Esophagus (tissue), 2 donors: ENCODE results near the gene MAST1. TPM values are rescaled to one million over a fixed set of nuclear protein-coding genes. Genes with fewer than 3 reads are reported as not detected.
"Not testable (repeated sequence)": the region's sequence is repeated elsewhere in the genome, so short reads cannot be mapped to it uniquely, and the experiment has no call there.

ENCODE experiments used
- H3K27ac ChIP-seq, 2 donors: one replicate each; pipeline ENCODE4 v1.5.1; 2013; ENCODE audit warnings: low read depth in 2 of 2, mild to moderate bottlenecking in 2 of 2, inconsistent platforms in 1 of 2, low read length in 1 of 2, moderate library complexity in 1 of 2
- H3K27me3 ChIP-seq, 2 donors: one replicate each; pipeline ENCODE4 v1.6.1; 2013; ENCODE audit warnings: low read length in 2 of 2, control low read depth in 1 of 2, mild to moderate bottlenecking in 1 of 2; ENCODE audit not compliant: insufficient read depth in 2 of 2, control insufficient read depth in 1 of 2
- H3K36me3 ChIP-seq, 2 donors: one replicate each; pipeline ENCODE4 v1.6.1; 2013; ENCODE audit warnings: low read length in 1 of 2; ENCODE audit not compliant: control insufficient read depth in 2 of 2, insufficient read depth in 2 of 2
- H3K4me1 ChIP-seq, 2 donors: one replicate each; pipeline ENCODE4 v1.6.1; 2013; ENCODE audit warnings: low read length in 1 of 2; ENCODE audit not compliant: control insufficient read depth in 2 of 2, insufficient read depth in 2 of 2
- H3K4me3 ChIP-seq, 2 donors: one replicate each; pipeline ENCODE4 v1.5.1; 2013; ENCODE audit warnings: low read length in 2 of 2, mild to moderate bottlenecking in 2 of 2, low read depth in 1 of 2, moderate library complexity in 1 of 2
- H3K9me3 ChIP-seq, 2 donors: one replicate each; pipeline ENCODE4 v1.6.1; 2013; ENCODE audit warnings: mild to moderate bottlenecking in 2 of 2, low read depth in 1 of 2, low read length in 1 of 2, moderate library complexity in 1 of 2; ENCODE audit not compliant: control insufficient read depth in 2 of 2, insufficient read depth in 1 of 2
- WGBS, 2 donors: extraction: QIAGEN DNeasy Blood & Tissue Kit; methylation state at CpG; one replicate each; pipeline ENCODE4 v1.1.7; 2013; 5-methylcytosine and 5-hydroxymethylcytosine counted together
- polyA plus RNA-seq, 2 donors: library from polyadenylated mRNA; stranded (reverse); fragments of 200-250 nt; gene quantifications; one replicate each; pipeline ENCODE4 v1.2.3, GENCODE V29; 2013
- donor health status: healthy with polysubstance abuse.
- donor health status: Bipolar disorder and iron deficiency.

Gene MAST1
- polyA plus RNA-seq, 2 donors, result 0.18 to 0.22 TPM

GRCh38 chr19:12793290-12794195 lies 44.8 kb upstream of the MAST1 start:
- Histone ChIP-seq H3K4me1 (peaks cover 0 to under 1% of the 10 kb centered on the region in 2 donors), H3K36me3 (peaks cover 0 to 4% of the 10 kb centered on the region in 2 donors), H3K27me3 (no peaks in the 10 kb centered on the region), H3K4me3 (peak overlapping the region; percentile 96 to 99), H3K9me3 (no peaks in the 10 kb centered on the region), H3K27ac (peak overlapping the region; percentile 99 to 100)
- 0 to 1% methylated on average over 74 to 81 of the region's 81 CpGs for WGBS, 2 donors

- H3K4me3 ChIP-seq, result peak overlapping the region; percentile 96 to 99
- H3K27me3 ChIP-seq, result no peaks in the 10 kb centered on the region
- H3K27ac ChIP-seq, result peak overlapping the region; percentile 99 to 100
- WGBS, 2 donors, result 57 to 60% methylated on average over 7 of the region's 7 CpGs
- peaks cover 0 to 4% of the 10 kb centered on the region in 2 donors for H3K36me3 ChIP-seq
- H3K9me3 ChIP-seq, result no peaks in the 10 kb centered on the region
- no peaks in the 10 kb centered on the region for H3K4me1 ChIP-seq
These were observed 43.9 kb upstream of the MAST1 start for GRCh38 chr19:12794196-12794941.

- Histone ChIP-seq H3K4me3 (no peak overlapping the region), H3K27me3 (no peaks in the 10 kb centered on the region), H3K27ac (peak overlapping the region; percentile 85 to 99), H3K36me3 (peaks cover 0 to 10% of the 10 kb centered on the region in 2 donors), H3K4me1 (no peaks in the 10 kb centered on the region), H3K9me3 (no peaks in the 10 kb centered on the region)
- WGBS, 2 donors, result 83 to 86% methylated on average over 9 of the region's 9 CpGs
These were observed 43.3 kb upstream of the MAST1 start for GRCh38 chr19:12794971-12795381.

- Histone ChIP-seq H3K27ac (peak overlapping the region; percentile 90 to 91), H3K9me3 (no peaks in the 10 kb centered on the region), H3K4me3 (peak overlapping the region; percentile 4 to 8), H3K27me3 (no peaks in the 10 kb centered on the region), H3K4me1 (peaks cover 3% of the 10 kb centered on the region in 2 donors), H3K36me3 (peaks cover 0 to 15% of the 10 kb centered on the region in 2 donors)
- WGBS, 2 donors, result 5 to 6% methylated on average over 18 of the region's 18 CpGs
These were observed 41.9 kb upstream of the MAST1 start for GRCh38 chr19:12796146-12797071.

- Histone ChIP-seq H3K4me3 (no peak overlapping the region), H3K27ac (peak overlapping the region in 1 of 2 donors; percentile 90), H3K4me1 (peaks cover 3% of the 10 kb centered on the region in 2 donors), H3K9me3 (no peaks in the 10 kb centered on the region), H3K27me3 (no peaks in the 10 kb centered on the region), H3K36me3 (peaks cover 0 to 15% of the 10 kb centered on the region in 2 donors)
- 91 to 94% methylated on average over 6 of the region's 6 CpGs for WGBS, 2 donors
These were observed 41.2 kb upstream of the MAST1 start for GRCh38 chr19:12797141-12797587.

GRCh38 chr19:12797607-12798006 lies 40.7 kb upstream of the MAST1 start:
- H3K36me3 ChIP-seq, result peaks cover 0 to 12% of the 10 kb centered on the region in 2 donors
- WGBS, 2 donors, result 95 to 97% methylated on average over 7 of the region's 7 CpGs
- H3K27me3 ChIP-seq, H3K4me1 ChIP-seq, H3K4me3 ChIP-seq, H3K27ac ChIP-seq, H3K9me3 ChIP-seq: not testable (repeated sequence)

- 86 to 91% methylated on average over 18 of the region's 18 CpGs for WGBS, 2 donors
- Histone ChIP-seq H3K4me3 (peak overlapping the region in 1 of 2 donors; percentile 84), H3K9me3 (no peaks in the 10 kb centered on the region), H3K4me1 (peaks cover 3% of the 10 kb centered on the region in 2 donors), H3K27ac (no peak overlapping the region), H3K27me3 (no peaks in the 10 kb centered on the region), H3K36me3 (peaks cover 0 to 10% of the 10 kb centered on the region in 2 donors)
These were observed 38.4 kb upstream of the MAST1 start for GRCh38 chr19:12799742-12800465.

- Histone ChIP-seq H3K27ac (peak overlapping the region in 1 of 2 donors; percentile 80), H3K36me3 (peaks cover 0 to 10% of the 10 kb centered on the region in 2 donors), H3K4me1 (peaks cover 3% of the 10 kb centered on the region in 2 donors), H3K9me3 (no peaks in the 10 kb centered on the region), H3K27me3 (no peaks in the 10 kb centered on the region), H3K4me3 (peak overlapping the region in 1 of 2 donors; percentile 84)
- 65 to 67% methylated on average over 1 of the region's 1 CpG for WGBS, 2 donors
These were observed 37.9 kb upstream of the MAST1 start for GRCh38 chr19:12800466-12800770.
